Fibroblast of mammary gland (primary cell): ENCODE data around the gene CLEC17A.
"Not testable (repeated sequence)": the region's sequence is repeated elsewhere in the genome, so short reads cannot be mapped to it uniquely, and the experiment has no call there.

ENCODE experiments used
- DNase-seq: peaks from one replicate; pipeline ENCODE4 v3.0.0-alpha.2; 2010; ENCODE audit warnings: low read depth
- H3K4me3 ChIP-seq: 2 replicates; pipeline ENCODE4 v1.5.1; 2011; ENCODE audit warnings: low read depth, mild to moderate bottlenecking, low read length, moderate library complexity; ENCODE audit not compliant: control insufficient read depth
- CTCF ChIP-seq: conservative IDR thresholded peaks from 2 replicates; pipeline ENCODE4 v1.5.1; 2011; ENCODE audit warnings: low read depth, low read length, inconsistent platforms; ENCODE audit not compliant: control insufficient read depth, insufficient read depth

Gene CLEC17A

GRCh38 chr19:14561249-14561648 lies 21.6 kb upstream of the CLEC17A start:
- H3K4me3 ChIP-seq, result no peak overlapping the region
- no peak for TF ChIP-seq CTCF
- DNase-seq, result no peak

GRCh38 chr19:14561847-14562351 lies 21.0 kb upstream of the CLEC17A start:
- DNase-seq, result peak; percentile 34
- no peak overlapping the region for H3K4me3 ChIP-seq

GRCh38 chr19:14562660-14563589 lies 20.0 kb upstream of the CLEC17A start:
- no peak overlapping the region for H3K4me3 ChIP-seq
- no peak for TF ChIP-seq CTCF
- no peak for DNase-seq

More at GRCh38 chr19:14561847-14562351, 21.0 kb upstream of the CLEC17A start:
- TF ChIP-seq CTCF, result no peak

GRCh38 chr19:14563590-14563926 lies 19.3 kb upstream of the CLEC17A start:
- no peak for DNase-seq
- TF ChIP-seq CTCF, result no peak
- H3K4me3 ChIP-seq, result no peak overlapping the region

- no peak for TF ChIP-seq CTCF
- H3K4me3 ChIP-seq, result no peak overlapping the region
- peak; percentile 64 for DNase-seq
Observed at GRCh38 chr19:14563989-14564651, 18.8 kb upstream of the CLEC17A start.

GRCh38 chr19:14564652-14565297 lies 18.1 kb upstream of the CLEC17A start:
- DNase-seq, H3K4me3 ChIP-seq: not testable (repeated sequence)

- no peak for TF ChIP-seq CTCF
- DNase-seq, result peak; percentile 67
- H3K4me3 ChIP-seq, result no peak overlapping the region
Observed at GRCh38 chr19:14565298-14565679, 17.6 kb upstream of the CLEC17A start.
